SK-N-MC (cell line): ENCODE results near the gene FAF2.

Experiments used
- EZH2 ChIP-seq: fragments of 200-600 bp; sonication (generic); IDR thresholded peaks from one replicate; pipeline ENCODE4 v1.6.1; 2017; ENCODE audit warnings: antibody characterized with exemption
- POLR2AphosphoS5 ChIP-seq: IDR thresholded peaks from 2 replicates; pipeline ENCODE4 v1.6.1; 2012; ENCODE audit warnings: mild to moderate bottlenecking, low read depth, low read length, borderline replicate concordance

GRCh38 chr5:176524138-176524537 lies 76.0 kb downstream of the FAF2 start:
- TF ChIP-seq EZH2 (no peak), POLR2AphosphoS5 (no peak)
